ENCODE data around the gene MAN1C1.

DNA sequence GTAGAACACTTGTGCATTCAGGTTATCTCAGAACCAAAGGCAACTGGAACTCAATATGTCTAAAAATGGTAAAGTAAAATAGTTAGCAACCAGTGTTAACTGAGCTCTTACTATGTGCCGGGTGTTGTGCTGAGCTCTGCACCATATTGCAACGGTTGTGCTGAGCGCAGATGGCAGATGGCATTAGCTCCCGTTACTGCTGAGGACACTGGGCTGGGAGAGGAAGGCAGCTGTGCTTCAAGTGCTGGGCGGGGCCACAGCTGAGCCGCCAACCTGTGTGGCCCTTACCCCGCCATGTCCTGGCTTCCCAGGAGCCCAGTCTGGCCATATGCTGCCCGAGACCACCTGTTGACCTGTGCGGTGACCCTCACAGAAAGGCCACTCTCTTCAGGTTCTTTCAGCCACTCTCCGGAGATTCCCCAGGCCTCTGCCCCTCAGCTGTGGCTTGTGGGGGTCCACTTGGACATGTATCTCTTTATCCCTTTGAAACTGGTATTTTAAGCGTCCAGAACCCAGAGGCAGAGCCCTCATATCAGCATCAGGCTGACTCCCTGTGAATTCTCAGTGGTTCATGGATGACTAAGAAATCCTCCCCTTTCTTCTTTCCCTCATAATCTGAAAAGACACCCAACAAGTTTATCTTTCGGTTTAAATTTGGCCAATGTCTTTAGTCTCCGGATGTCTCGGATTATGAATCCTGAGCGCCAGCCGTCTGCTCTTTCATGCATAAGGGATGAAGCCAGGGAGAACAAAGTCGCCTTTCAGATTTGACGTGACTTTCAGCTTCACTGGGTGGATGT is 46.8 kb upstream of the MAN1C1 start:
- no peak for TF ChIP-seq ZNF274 (IDR thresholded peaks at IDR 0.05; ENCODE audit: low read depth, low read length)
- TF ChIP-seq YY1 (IDR thresholded peaks at IDR 0.05; ENCODE audit: insufficient read depth, insufficient read length): no peak
- TF ChIP-seq SUZ12 (IDR thresholded peaks at IDR 0.05; ENCODE audit: extremely low read depth, insufficient read depth, insufficient read length): no peak

Measured in NT2/D1 (cell line).